Heart left ventricle (tissue), 16 donors: ENCODE data around the gene SLC2A9. TPM values are rescaled to one million over a fixed set of nuclear protein-coding genes. Genes with fewer than 3 reads are reported as not detected.

Experiments used
- ATAC-seq, 4 donors: fragments of 200-7000 bp; cut with Tn5 transposase; one replicate each; pipeline ENCODE4 v1.9.1; 2020 to 2022; ENCODE audit warnings: moderate library complexity in 4 of 4, mild to moderate bottlenecking in 3 of 4, moderate number of reproducible peaks in 1 of 4
- DNase-seq, 5 donors: peaks; one replicate each; pipeline ENCODE4 v3.0.0-alpha.2; 2020
- H3K27ac ChIP-seq, 12 donors: fragments of 200-600 bp; sonication (generic) in 4 of 12; one replicate each; pipeline versions ENCODE4 v1.5.0 to v1.8.0; 2016 to 2022; ENCODE audit warnings: mild to moderate bottlenecking in 2 of 12
- H3K27me3 ChIP-seq, 9 donors: fragments of 200-600 bp; sonication (generic) in 2 of 9; one replicate each; pipeline versions ENCODE4 v1.5.1 to v1.8.0; 2016 to 2022; ENCODE audit warnings: mild to moderate bottlenecking in 3 of 9
- H3K36me3 ChIP-seq, 9 donors: fragments of 200-600 bp; sonication (generic) in 2 of 9; one replicate each; pipeline versions ENCODE4 v1.5.0 to v1.8.0; 2018 to 2022; ENCODE audit warnings: mild to moderate bottlenecking in 2 of 9
- H3K4me1 ChIP-seq, 12 donors: fragments of 200-600 bp; sonication (generic) in 4 of 12; one replicate each; pipeline versions ENCODE4 v1.5.0 to v1.8.0; 2016 to 2022; ENCODE audit warnings: mild to moderate bottlenecking in 3 of 12
- H3K4me3 ChIP-seq, 12 donors: fragments of 200-600 bp; sonication (generic) in 4 of 12; one replicate each; pipeline versions ENCODE4 v1.5.0 to v1.8.0; 2017 to 2022; ENCODE audit warnings: mild to moderate bottlenecking in 9 of 12, moderate library complexity in 4 of 12
- H3K9me3 ChIP-seq, 12 donors: fragments of 200-600 bp; sonication (generic) in 4 of 12; one replicate each; pipeline versions ENCODE4 v1.5.0 to v1.8.0; 2016 to 2022; ENCODE audit warnings: mild to moderate bottlenecking in 1 of 12
- POLR2A ChIP-seq, 2 donors: fragments of 450-650 bp; IDR thresholded peaks; one replicate each; pipeline ENCODE4 v1.6.1; 2017; ENCODE audit warnings: antibody characterized with exemption in 2 of 2, mild to moderate bottlenecking in 2 of 2, moderate library complexity in 2 of 2
- WGBS, 4 donors: extraction: QIAGEN DNeasy Blood & Tissue Kit in 2 of 4; methylation state at CpG; one replicate each; pipeline versions ENCODE4 v1.1.5 to v1.1.7; 2013 to 2018; 5-methylcytosine and 5-hydroxymethylcytosine counted together
- intact Hi-C, 10 donors: fragments of 100-400 bp; cut with DNase I; formaldehyde crosslinking; loops; one replicate each; pipeline versions ENCODE4 v1.11.1 to v1.14.2; 2022
- polyA plus RNA-seq, 2 donors: library from polyadenylated mRNA; stranded (reverse); fragments of 200-250 nt; gene quantifications; one replicate each; pipeline ENCODE4 v1.2.3, GENCODE V29; 2013
- total RNA-seq, 9 donors: library from RNA; depleted of rRNA in 2 of 9; stranded (reverse); fragments of >200 nt in 2 of 9; fragmentation: NEBNext Ultra II Directional in 3 of 9; extraction: Animal tissue kit (Norgen Biotek cat#: 25700) in 3 of 9; gene quantifications; one replicate each; pipeline versions ENCODE4 v1.1.0 to v1.2.4, GENCODE V29; 2016 to 2023
- TF ChIP-seq, protein P1 (sequence below), 12 donors: fragments of 200-600 bp; sonication (generic) in 4 of 12; IDR thresholded peaks; one replicate each; pipeline versions ENCODE4 v1.5.0 to v1.8.0; 2018 to 2022; ENCODE audit warnings: antibody characterized with exemption in 12 of 12, mild to moderate bottlenecking in 5 of 12
- donor health status: ischemic (EF 13 %, LVEDD 7.1; RV severe dilation, severe dysfunction).
- donor health status: healthy with polysubstance abuse.
- donor health status: DM: no; HTN: yes; CAD: no.
- donor health status: DM: no; HTN: no; CAD: no.
- donor health status: ischemic (EF 25% LVEDD 6.9; RV normal size, moderate dysfunction).
- donor health status: ischemic (EF 25% LVEDD 5.7; RV mildly dilated, moderate dysfunction).
- donor health status: healthy.
- donor health status: DM: yes; HTN: yes; CAD: no.
- donor health status: ischemic (EF 35%, LVEDD 5.7; RV mildly dilated, moderate dysfunction).
- donor health status: nonischemic (EF 11% LVEDD 7.7; RV severe dilation, severe dysfunction).
- donor health status: DM: yes; HTN: yes; CAD: no.
- donor health status: PGD.
- donor health status: ischemic (EF 29% LVEDD 5.4; RV normal size, mild dysfunction).
- donor health status: nonischemic (EF 23%, LVEDD 6.1; RV moderate dilation, normal function).

The SLC2A9 gene
- total and polyA plus RNA-seq, 11 donors: 1.6 to 15.1 (median 5.1) TPM

DNA sequence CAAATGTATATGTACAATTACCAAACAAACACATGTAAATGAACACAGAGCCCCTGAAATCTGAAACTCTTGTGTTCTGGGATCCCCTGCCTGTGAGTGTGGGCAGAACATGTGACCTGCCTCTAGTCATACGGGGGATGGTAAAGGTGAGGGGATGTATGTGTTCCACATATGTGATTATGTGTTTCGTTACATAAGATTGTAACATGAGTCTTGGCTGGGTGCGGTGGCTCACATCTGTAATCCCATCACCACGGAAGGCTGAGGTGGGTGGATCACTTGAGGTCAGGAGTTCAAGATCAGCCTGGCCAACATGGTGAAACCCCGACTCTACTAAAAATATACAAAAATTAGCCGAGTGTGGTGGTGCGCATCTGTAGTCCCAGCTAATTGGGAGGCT, 37.1 kb upstream of the SLC2A9 start:
- 95 to 96% (median 96%) methylated on average over 7 of the region's 7 CpGs for WGBS, 4 donors
- Histone ChIP-seq H3K4me1 (peaks cover 0 to 29% (median 12%) of the 10 kb centered on the region in 12 donors), H3K4me3 (no peak overlapping the region), H3K9me3 (no peaks in the 10 kb centered on the region), H3K27me3 (no peaks in the 10 kb centered on the region), H3K36me3 (no peaks in the 10 kb centered on the region), H3K27ac (peak overlapping the region in 2 of 12 donors; percentile 19 to 30)
- TF ChIP-seq, protein P1, sequence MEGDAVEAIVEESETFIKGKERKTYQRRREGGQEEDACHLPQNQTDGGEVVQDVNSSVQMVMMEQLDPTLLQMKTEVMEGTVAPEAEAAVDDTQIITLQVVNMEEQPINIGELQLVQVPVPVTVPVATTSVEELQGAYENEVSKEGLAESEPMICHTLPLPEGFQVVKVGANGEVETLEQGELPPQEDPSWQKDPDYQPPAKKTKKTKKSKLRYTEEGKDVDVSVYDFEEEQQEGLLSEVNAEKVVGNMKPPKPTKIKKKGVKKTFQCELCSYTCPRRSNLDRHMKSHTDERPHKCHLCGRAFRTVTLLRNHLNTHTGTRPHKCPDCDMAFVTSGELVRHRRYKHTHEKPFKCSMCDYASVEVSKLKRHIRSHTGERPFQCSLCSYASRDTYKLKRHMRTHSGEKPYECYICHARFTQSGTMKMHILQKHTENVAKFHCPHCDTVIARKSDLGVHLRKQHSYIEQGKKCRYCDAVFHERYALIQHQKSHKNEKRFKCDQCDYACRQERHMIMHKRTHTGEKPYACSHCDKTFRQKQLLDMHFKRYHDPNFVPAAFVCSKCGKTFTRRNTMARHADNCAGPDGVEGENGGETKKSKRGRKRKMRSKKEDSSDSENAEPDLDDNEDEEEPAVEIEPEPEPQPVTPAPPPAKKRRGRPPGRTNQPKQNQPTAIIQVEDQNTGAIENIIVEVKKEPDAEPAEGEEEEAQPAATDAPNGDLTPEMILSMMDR (IDR thresholded peaks at IDR 0.05): no peak
- TF ChIP-seq POLR2A (IDR thresholded peaks at IDR 0.05): no peak
- no peak for DNase-seq
- no peak for ATAC-seq
- intact Hi-C loops: loop anchor here in 1 of 10 donors (5.0 kb wide), 1 partner anchor 291 kb away; no protein-coding TSS in a partner anchor

DNA sequence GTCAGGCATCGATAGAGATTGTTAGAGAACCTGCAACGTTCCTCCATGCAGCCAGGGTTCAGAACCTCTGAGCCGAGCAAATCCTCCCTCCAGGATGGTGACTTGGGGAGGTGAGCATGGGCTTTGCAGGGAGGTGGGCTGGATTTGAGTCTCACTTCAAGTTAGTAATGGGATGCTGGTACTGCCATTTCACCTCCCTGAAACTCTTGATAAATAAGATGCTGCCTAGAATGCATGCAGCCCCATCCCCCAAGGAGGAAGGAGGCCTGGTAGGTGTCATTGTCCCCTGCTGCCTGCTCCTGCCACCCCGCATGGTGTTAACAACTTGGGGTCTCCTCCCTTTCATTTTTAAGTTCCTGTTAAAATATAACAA, 35.7 kb upstream of the SLC2A9 start:
- ATAC-seq (no peak), DNase-seq (no peak)
- H3K9me3 ChIP-seq: no peaks in the 10 kb centered on the region
- intact Hi-C loops: loop anchor here in 1 of 10 donors (5.0 kb wide), 1 partner anchor 290 kb away; no protein-coding TSS in a partner anchor
- 76 to 86% (median 83%) methylated on average over 4 of the region's 4 CpGs for WGBS, 4 donors
- H3K4me1 ChIP-seq: peaks cover 0 to 25% (median 10%) of the 10 kb centered on the region in 12 donors
- no peak overlapping the region for H3K4me3 ChIP-seq
- peak overlapping the region in 3 of 12 donors; percentile 11 to 22 (median 15) for H3K27ac ChIP-seq
- no peaks in the 10 kb centered on the region for H3K27me3 ChIP-seq
- no peak for TF ChIP-seq POLR2A (IDR thresholded peaks at IDR 0.05)
- TF ChIP-seq, protein P1 (IDR thresholded peaks at IDR 0.05): no peak
- H3K36me3 ChIP-seq: no peaks in the 10 kb centered on the region

GRCh38 chr4:10056334-10057022, 35.2 kb upstream of the SLC2A9 start:
- no peak for TF ChIP-seq POLR2A (IDR thresholded peaks at IDR 0.05)
- TF ChIP-seq, protein P1 (IDR thresholded peaks at IDR 0.05): no peak
- Histone ChIP-seq H3K9me3 (no peaks in the 10 kb centered on the region), H3K27me3 (no peaks in the 10 kb centered on the region), H3K27ac (peak overlapping the region in 2 of 12 donors; percentile 22 to 88), H3K36me3 (no peaks in the 10 kb centered on the region), H3K4me3 (no peak overlapping the region), H3K4me1 (peaks cover 0 to 25% (median 9%) of the 10 kb centered on the region in 12 donors)
- no peak for ATAC-seq
- DNase-seq: no peak
- 84 to 88% (median 87%) methylated on average over 8 of the region's 8 CpGs for WGBS, 4 donors
- intact Hi-C loops: loop anchor here in 1 of 10 donors (5.0 kb wide), 1 partner anchor 289 kb away; no protein-coding TSS in a partner anchor

- Histone ChIP-seq H3K27ac (peak overlapping the region in 3 of 12 donors; percentile 71 to 88 (median 77)), H3K27me3 (no peaks in the 10 kb centered on the region)
- intact Hi-C loops: loop anchor here in 1 of 10 donors (5.0 kb wide), 1 partner anchor 289 kb away; no protein-coding TSS in a partner anchor
These were observed 34.6 kb upstream of the SLC2A9 start for GRCh38 chr4:10055871-10056270.

More at GRCh38 chr4:10055871-10056270, 34.6 kb upstream of the SLC2A9 start:
- TF ChIP-seq POLR2A (IDR thresholded peaks at IDR 0.05): no peak
- TF ChIP-seq, protein P1 (IDR thresholded peaks at IDR 0.05): no peak
- Histone ChIP-seq H3K9me3 (no peaks in the 10 kb centered on the region), H3K36me3 (no peaks in the 10 kb centered on the region), H3K4me1 (peaks cover 0 to 25% (median 7%) of the 10 kb centered on the region in 12 donors), H3K4me3 (no peak overlapping the region)
- no peak for ATAC-seq
- 93 to 95% (median 94%) methylated on average over 4 of the region's 4 CpGs for WGBS, 4 donors
- no peak for DNase-seq
